ENCODE results near the gene PRPS1L1.

Gene PRPS1L1

DNA sequence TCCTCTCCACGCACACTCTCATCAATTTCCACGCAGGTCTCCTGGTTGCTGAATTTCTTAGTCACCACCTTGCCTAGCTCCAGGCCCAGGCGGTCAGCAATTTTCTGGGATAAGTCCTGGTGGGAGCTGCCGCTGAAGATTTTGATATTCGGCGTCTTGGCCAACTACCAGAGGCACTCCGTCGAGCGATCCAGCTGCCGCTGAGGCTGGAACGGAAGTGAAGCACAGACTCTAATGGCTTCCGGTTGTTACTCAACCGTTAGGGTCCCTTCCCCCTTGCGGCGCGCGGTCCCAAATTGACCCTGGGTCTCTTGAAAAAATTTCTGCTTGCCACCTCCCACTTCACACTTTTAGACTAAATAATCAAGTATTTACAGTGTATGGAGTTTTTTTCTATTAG, at the start of gene PRPS1L1:
Gene PRPS1L1, minus strand, starts transcription at position 219 of the 400 bp plus-strand sequence.
- DNase-seq (ENCODE audit: insufficient read length, low spot score) (no peak), FAIRE-seq (no peak)
- no peak for TF ChIP-seq POLR2A (IDR thresholded peaks at IDR 0.05; ENCODE audit: low read depth, low read length)

DNA sequence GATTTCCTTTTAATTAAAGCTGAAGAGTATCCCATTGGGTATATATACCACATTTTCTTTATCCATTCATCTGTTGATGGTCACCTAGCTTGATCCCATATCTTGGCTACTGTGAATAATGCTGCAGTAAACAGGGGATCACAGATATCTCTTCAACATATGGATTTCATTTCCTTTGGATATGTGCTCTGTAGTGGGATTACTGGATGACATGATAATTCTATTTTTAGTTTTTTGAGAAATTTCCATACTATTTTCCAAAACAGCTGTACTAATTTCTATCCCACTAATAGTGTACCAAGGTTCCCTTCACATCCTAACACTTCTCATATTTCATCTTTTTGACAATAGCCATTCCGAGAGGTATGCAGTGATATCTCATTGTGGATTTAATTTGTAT, 48.8 kb upstream of the PRPS1L1 start:
- FAIRE-seq (peak; percentile 93), DNase-seq (ENCODE audit: insufficient read length, low spot score) (no peak)
- TF ChIP-seq POLR2A (IDR thresholded peaks at IDR 0.05; ENCODE audit: low read depth, low read length), result no peak

DNA sequence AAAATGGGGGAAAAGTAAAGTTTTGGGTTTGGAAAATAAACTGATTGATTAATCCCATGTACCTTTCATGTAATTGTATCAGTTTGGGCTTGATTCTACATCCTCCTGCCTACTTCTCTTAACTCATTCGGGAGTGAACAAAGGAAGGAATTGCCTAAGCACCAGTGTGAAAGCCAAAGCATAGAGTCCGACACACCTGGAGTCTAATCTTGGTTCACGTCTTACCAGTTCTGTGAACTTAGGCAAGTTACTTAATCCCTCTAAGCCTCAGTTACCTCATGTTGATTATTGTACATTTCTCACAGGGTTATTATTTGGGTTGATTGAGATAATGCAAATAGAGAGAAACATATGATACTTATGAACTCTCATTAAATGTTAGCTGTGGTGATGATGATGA, 41.1 kb upstream of the PRPS1L1 start:
- FAIRE-seq, result no peak
- no peak for TF ChIP-seq POLR2A (IDR thresholded peaks at IDR 0.05; ENCODE audit: low read depth, low read length)
- DNase-seq (ENCODE audit: insufficient read length, low spot score), result no peak

DNA sequence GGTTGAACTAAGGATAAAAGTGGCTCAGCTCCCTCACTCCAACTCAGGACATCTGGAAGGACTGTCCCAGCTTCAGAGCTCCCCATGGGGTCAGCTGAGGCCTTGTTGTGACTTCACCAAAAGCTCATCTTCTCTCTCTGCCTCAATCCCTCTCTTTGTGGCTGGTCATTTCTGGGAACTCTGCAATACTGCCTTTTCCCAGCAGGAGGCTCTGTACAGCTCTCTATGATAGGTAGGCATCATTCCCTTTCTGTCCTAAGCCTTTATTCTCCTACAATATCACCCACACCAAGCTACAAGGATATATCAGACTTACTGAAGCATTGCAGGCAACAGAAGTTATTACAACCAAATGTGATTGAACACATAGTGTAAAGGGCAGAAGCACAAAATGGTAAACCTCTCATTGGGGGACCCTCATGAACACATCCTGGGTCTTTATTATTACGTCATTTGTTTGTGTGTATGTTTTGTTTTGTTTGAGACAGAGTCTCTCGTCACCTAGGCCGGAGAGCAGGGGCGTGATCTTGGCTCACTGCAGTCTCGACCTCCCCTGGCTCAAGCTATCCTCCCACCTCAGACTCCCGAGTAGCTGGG, 36.7 kb upstream of the PRPS1L1 start:
- DNase-seq (ENCODE audit: insufficient read length, low spot score), result no peak
- FAIRE-seq, result no peak

DNA sequence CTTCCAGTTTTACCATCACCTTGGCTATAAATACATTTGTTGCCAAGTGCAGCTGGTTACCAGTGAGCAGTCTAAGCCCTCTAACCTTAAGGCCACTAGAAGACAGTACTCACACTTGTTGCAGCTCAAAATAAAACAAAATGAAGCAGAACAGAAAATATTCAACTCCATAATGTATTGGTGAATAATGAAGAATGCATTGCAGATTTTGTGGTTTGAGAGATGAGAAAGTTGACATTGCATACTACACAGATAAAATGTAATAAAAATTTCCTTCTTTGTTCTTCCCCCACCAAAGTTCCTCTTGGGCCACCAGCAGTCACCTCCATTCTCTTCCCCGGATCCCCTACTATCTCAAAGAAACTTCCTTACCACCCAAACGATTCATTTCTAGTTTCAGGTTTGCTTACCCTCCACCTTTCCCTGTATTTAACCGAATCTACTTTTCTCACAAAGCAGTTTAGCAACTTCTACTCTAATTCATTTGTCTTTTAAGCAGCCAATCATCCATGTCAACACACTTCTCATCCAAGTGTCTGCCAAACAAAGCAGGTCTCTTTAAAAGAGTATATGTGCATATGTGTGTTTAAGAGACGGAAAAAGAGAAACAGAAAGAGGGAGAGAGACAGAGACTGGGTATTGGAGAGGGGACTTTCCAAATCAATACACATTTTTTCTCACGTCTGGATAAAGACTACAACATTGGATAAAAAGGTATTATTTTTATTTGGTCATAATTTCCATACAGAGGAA, 35.7 kb upstream of the PRPS1L1 start:
- no peak for DNase-seq (ENCODE audit: insufficient read length, low spot score)
- no peak for TF ChIP-seq POLR2A (IDR thresholded peaks at IDR 0.05; ENCODE audit: low read depth, low read length)
- FAIRE-seq, result no peak

More for the DNA sequence above, 36.7 kb upstream of the PRPS1L1 start:
- no peak for TF ChIP-seq POLR2A (IDR thresholded peaks at IDR 0.05; ENCODE audit: low read depth, low read length)

DNA sequence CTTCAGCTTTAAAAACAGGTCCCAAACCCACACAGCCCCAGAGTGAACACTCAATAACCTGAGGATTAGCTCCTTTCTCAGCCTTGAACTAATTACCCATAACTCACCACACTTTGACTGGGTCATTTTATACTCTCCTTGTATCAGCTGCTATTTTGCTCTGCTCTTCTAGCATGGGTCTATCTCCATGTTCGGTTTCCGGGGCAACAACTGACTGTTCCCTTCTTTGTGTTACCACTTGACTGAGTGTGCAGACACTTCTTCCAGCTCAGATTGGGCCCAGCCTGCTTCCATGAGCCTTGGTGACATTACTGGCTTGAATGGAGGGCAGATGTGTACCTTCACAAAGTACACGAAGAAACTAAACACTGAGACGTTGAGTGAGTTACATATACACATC, 31.5 kb upstream of the PRPS1L1 start:
- TF ChIP-seq POLR2A (IDR thresholded peaks at IDR 0.05; ENCODE audit: low read depth, low read length), result no peak
- FAIRE-seq (peak; percentile 11), DNase-seq (ENCODE audit: insufficient read length, low spot score) (no peak)

DNA sequence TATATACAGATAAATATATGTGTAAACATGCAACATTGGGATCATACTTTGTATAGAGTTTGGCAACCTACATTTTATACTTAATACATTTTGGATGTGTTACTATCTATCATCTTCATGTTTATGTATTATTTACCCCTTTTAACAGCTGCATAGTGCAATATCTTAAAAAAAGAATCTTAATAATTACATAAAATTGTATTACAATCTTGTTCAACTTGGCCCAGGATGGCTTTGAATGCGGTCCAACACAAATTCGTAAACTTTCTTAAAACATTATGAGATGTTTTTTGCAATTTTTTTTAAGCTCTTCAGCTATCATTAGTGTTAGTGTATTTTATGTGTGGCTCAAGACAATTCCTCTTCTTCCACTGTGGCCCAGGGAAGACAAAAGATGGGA, 26.3 kb upstream of the PRPS1L1 start:
- no peak for FAIRE-seq
- no peak for TF ChIP-seq POLR2A (IDR thresholded peaks at IDR 0.05; ENCODE audit: low read depth, low read length)

DNA sequence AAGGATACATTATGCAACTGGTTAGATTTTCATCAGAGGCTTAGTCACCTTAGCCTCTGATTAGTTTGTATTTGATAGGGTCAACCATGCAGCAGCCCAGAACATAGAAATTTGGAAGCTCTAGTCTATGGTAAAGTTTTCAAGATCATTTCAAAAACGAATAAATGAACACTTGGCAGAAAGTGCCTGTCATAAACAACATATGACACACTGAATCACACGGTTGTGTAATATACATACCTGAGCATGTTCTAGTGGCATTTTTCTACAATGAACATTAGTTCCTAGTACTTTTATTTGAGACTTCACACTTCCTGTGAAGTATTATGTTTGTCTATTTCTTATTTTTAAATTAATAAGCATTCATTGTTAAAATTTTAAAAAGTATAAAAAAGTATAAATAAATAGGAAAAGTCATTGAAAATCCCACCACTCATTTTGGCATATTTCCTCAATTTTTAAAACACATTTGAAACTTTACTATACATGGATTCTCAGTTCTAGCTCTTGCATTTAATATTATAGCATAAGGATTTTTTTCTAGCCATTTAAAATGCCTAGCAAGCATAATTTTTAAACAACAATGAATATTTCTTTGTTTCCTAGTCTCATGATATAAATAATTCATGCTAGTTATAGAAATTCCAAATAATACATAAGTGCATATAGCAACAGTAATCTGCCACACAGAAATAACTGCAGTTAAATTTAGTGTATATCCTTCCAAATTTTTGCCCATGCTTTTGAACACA, 25.7 kb upstream of the PRPS1L1 start:
- TF ChIP-seq POLR2A (IDR thresholded peaks at IDR 0.05; ENCODE audit: low read depth, low read length), result no peak
- FAIRE-seq (no peak), DNase-seq (ENCODE audit: insufficient read length, low spot score) (no peak)

More for the DNA sequence above, 26.3 kb upstream of the PRPS1L1 start:
- DNase-seq (ENCODE audit: insufficient read length, low spot score), result no peak

DNA sequence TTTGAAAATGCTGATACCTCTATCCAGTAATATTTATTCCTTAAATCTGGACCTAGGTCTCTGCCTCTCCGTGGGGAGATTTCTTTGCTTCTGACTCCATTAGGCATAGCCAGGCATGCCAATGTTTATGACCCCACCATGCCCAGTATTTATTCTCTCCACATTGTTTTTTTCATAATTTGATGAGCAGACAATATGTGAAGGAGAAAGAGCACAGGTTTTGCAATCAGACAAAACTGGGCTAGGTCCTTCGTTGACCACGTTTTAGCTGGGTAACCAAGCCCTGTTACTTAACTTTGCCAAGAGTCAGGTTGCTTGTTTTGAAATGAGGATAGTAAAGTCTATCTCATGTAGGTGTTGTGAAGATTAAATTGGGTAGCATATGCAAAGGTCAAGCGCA, 21.6 kb upstream of the PRPS1L1 start:
- FAIRE-seq, result no peak
- no peak for DNase-seq (ENCODE audit: insufficient read length, low spot score)
- TF ChIP-seq POLR2A (IDR thresholded peaks at IDR 0.05; ENCODE audit: low read depth, low read length), result no peak

DNA sequence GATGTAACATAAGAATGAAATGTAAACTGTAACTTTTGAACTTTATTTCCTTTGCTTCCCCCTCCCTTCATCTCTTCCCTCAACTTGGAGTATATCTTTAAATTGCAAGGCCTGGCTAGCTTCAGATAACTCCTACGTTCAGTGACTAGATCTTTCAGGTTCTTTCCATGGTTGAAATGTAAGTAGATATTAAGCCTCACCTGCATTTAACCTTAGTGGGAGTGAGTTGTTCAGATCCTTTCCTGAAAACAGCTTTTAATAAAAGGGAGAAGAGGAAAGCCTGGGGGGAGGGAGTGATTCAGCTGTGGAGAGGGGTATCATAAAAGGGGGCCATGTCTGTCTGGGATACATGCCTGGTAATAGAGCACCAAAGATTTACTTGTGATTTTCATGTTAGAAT, 19.0 kb upstream of the PRPS1L1 start:
- DNase-seq (ENCODE audit: insufficient read length, low spot score) (no peak), FAIRE-seq (no peak)
- TF ChIP-seq POLR2A (IDR thresholded peaks at IDR 0.05; ENCODE audit: low read depth, low read length), result no peak

DNA sequence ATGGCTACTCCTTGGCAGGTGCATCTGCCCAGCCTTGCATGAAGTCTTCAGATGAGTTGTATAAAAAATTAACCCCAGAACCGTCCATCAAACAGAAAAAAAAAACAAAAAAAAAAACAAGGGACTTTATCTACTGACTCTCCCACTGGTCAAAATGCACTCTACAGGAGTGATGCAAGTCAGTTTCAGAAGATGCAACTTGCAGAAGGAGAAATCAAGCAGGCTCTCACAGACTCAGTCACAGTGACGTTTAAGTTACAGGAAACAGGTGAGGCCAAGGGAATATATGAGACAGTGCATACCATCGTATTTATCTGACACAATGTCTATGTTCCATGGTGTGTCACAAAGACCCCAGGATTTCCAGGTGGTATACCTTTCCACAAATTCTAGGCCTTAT, 17.5 kb upstream of the PRPS1L1 start:
- no peak for DNase-seq (ENCODE audit: insufficient read length, low spot score)
- no peak for TF ChIP-seq POLR2A (IDR thresholded peaks at IDR 0.05; ENCODE audit: low read depth, low read length)
- no peak for FAIRE-seq

DNA sequence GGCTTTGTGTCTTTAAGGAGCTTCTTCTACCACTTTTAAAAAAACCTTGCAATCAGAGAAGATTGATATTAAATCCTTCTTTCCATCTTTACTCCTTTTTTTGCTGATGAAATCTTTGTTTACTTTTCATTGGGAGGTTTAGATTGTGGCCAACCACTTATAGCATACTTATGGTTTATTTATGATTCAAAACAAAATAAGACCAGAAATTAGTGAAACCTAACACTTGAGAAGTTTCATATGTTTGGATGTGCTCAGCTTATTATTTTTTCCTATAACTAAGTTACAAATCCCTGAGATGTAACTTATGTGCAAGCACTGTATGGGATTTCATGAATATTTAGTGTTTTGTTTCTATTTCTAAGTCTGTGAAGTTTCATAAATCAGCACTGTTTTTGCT, 13.5 kb upstream of the PRPS1L1 start:
- DNase-seq (ENCODE audit: insufficient read length, low spot score), result no peak
- no peak for TF ChIP-seq POLR2A (IDR thresholded peaks at IDR 0.05; ENCODE audit: low read depth, low read length)
- FAIRE-seq, result no peak

DNA sequence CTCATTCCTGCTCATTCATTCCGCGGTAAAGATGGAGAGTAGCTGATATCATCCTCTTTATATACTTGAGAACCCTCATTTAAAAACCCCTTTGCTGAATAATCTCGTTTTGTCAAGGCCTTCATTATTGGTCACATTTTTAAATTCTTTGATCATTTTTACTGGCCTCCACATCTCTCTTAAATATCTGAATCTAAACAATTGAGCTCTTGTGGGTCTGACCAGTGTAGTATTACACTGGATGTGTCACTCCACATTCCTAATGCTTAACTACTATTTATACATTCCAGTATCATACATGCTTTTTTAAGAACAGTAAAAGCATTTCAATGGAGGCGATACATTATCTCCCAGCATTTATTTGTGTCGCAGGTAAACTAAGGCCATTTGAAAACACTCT, 12.6 kb upstream of the PRPS1L1 start:
- FAIRE-seq, result peak; percentile 89
- TF ChIP-seq POLR2A (IDR thresholded peaks at IDR 0.05; ENCODE audit: low read depth, low read length), result no peak

DNA sequence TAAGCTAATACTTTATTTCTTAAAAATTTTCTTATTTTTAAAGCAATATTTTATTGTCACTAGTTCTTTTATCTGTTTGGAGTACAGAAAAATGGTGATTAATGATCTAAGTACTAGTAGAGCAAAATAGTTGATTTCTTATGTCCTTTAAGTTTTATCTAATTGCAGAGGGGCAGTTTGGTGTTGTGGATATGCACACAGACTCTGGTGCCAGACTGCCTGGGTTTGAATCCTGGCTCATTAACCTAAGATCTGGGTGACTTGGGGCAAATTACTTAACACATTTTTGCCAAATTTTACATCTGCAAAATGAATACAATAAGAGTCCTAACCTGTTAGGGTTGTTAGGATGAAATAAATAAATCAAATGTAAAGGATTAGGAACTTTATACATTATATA, 10.7 kb upstream of the PRPS1L1 start:
- TF ChIP-seq POLR2A (IDR thresholded peaks at IDR 0.05; ENCODE audit: low read depth, low read length), result no peak
- FAIRE-seq (no peak), DNase-seq (ENCODE audit: insufficient read length, low spot score) (no peak)

More for the DNA sequence above, 12.6 kb upstream of the PRPS1L1 start:
- peak; percentile 25 for DNase-seq (ENCODE audit: insufficient read length, low spot score)
